Colonic mucosa (tissue), 4 donors: ENCODE measurements around the gene NT5C2. TPM values are rescaled to one million over a fixed set of nuclear protein-coding genes. Genes with fewer than 3 reads are reported as not detected.
"Not testable (repeated sequence)": the region's sequence is repeated elsewhere in the genome, so short reads cannot be mapped to it uniquely, and the experiment has no call there.

Experiments used
- DNase-seq: peaks from one replicate; pipeline ENCODE4 v3.0.0-alpha.2; 2020
- H3K27ac ChIP-seq: fragments of 200-600 bp; one replicate; pipeline ENCODE4 v1.8.0; 2021
- H3K27me3 ChIP-seq: fragments of 200-600 bp; one replicate; pipeline ENCODE4 v1.8.0; 2021
- H3K36me3 ChIP-seq: fragments of 200-600 bp; one replicate; pipeline ENCODE4 v1.8.0; 2021
- H3K4me1 ChIP-seq: fragments of 200-600 bp; one replicate; pipeline ENCODE4 v1.8.0; 2021; ENCODE audit warnings: mild to moderate bottlenecking
- H3K4me3 ChIP-seq: fragments of 200-600 bp; one replicate; pipeline ENCODE4 v1.8.0; 2021
- H3K9ac ChIP-seq, 2 donors: one replicate each; pipeline ENCODE4 v1.7.0; 2013; ENCODE audit warnings: control low read depth in 2 of 2, low read depth in 2 of 2, low read length in 2 of 2
- H3K9me3 ChIP-seq: fragments of 200-600 bp; one replicate; pipeline ENCODE4 v1.8.0; 2021
- intact Hi-C: fragments of 100-400 bp; cut with DNase I; formaldehyde crosslinking; loops from one replicate; pipeline ENCODE4 v1.14.1; 2022
- total RNA-seq, 2 donors: library from RNA; stranded (reverse); fragmentation: NEBNext Ultra II Directional in 1 of 2; extraction: Animal tissue kit (Norgen Biotek cat#: 25700) in 1 of 2; gene quantifications; one replicate each; pipeline ENCODE4 v1.2.1, GENCODE V29; 2021
- TF ChIP-seq, protein P1 (sequence below): fragments of 200-600 bp; IDR thresholded peaks from one replicate; pipeline ENCODE4 v1.8.0; 2022; ENCODE audit warnings: antibody characterized with exemption, mild to moderate bottlenecking
- donor health status: healthy.
- donor health status: DM: no; HTN: no; CAD: no.
- donor health status: DM: no; HTN: no; CAD: no.

Gene NT5C2
- total RNA-seq, 2 donors from 2014 or later: 59.6 to 89.5 TPM

DNA sequence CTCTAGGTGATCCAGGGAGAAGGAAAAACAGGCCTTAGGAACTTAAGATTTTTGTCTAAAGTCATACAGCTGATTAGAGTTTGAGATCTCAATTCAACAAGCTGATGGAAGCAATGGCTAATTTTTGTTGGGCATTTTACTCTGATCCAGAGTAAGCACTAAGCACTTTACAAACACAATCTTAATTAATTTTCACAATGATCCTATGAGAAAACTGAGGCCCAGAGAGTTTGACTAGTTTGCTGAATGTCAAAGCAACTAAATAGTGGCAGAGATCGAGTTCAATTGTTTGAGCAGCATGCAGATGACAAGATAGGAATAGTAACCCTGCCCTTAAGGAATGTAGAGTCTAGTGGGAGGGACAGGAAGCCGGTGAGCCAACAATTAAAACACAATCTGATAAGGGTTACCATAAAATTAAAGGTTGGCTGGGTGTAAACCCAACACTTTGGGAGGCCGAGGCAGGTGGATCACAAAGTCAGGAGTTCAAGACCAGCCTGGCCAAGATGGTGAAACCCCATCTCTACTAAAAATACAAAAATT is 39.1 kb upstream of the NT5C2 start:
- no peak for DNase-seq
- H3K27ac ChIP-seq: peak overlapping the region; percentile 29
- no peak overlapping the region for H3K4me3 ChIP-seq
- H3K9me3 ChIP-seq: no peaks in the 10 kb centered on the region
- H3K36me3 ChIP-seq: no peaks in the 10 kb centered on the region
- H3K27me3 ChIP-seq: no peaks in the 10 kb centered on the region
- H3K4me1 ChIP-seq: no peaks in the 10 kb centered on the region
- TF ChIP-seq, protein P1, sequence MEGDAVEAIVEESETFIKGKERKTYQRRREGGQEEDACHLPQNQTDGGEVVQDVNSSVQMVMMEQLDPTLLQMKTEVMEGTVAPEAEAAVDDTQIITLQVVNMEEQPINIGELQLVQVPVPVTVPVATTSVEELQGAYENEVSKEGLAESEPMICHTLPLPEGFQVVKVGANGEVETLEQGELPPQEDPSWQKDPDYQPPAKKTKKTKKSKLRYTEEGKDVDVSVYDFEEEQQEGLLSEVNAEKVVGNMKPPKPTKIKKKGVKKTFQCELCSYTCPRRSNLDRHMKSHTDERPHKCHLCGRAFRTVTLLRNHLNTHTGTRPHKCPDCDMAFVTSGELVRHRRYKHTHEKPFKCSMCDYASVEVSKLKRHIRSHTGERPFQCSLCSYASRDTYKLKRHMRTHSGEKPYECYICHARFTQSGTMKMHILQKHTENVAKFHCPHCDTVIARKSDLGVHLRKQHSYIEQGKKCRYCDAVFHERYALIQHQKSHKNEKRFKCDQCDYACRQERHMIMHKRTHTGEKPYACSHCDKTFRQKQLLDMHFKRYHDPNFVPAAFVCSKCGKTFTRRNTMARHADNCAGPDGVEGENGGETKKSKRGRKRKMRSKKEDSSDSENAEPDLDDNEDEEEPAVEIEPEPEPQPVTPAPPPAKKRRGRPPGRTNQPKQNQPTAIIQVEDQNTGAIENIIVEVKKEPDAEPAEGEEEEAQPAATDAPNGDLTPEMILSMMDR: no peak
- no peak overlapping the region for H3K9ac ChIP-seq
- intact Hi-C loops: no loop called here

DNA sequence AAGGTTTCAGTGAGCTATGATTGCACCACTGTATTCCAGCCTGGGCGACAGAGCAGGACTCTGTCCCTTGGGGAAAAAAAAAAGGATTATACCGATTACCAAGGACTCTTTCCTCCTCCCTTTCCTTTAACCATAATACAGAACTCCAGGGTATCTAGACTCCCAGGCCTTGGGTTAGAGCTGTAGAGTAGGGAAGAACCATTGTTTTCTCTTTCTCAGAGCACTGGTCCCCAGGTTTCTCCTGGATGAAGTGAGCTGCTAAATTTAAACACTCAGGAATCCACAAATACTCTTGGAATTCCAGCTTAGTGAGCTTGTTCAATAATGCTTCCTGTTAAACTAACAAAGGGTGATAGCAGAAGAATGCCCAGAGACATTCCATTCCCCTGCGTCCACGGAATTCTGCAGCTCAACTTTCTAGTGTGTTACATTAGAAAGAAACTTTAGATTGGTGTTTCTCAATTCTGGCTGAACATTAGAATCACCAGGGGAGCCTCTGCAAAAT is 38.0 kb upstream of the NT5C2 start:
- H3K9ac ChIP-seq: no peak overlapping the region
- H3K27me3 ChIP-seq: no peaks in the 10 kb centered on the region
- TF ChIP-seq, protein P1: no peak
- peak overlapping the region; percentile 34 for H3K27ac ChIP-seq
- no peaks in the 10 kb centered on the region for H3K36me3 ChIP-seq
- H3K4me1 ChIP-seq: no peaks in the 10 kb centered on the region
- intact Hi-C loops: no loop called here
- H3K4me3 ChIP-seq: no peak overlapping the region
- no peak for DNase-seq
- H3K9me3 ChIP-seq: no peaks in the 10 kb centered on the region

DNA sequence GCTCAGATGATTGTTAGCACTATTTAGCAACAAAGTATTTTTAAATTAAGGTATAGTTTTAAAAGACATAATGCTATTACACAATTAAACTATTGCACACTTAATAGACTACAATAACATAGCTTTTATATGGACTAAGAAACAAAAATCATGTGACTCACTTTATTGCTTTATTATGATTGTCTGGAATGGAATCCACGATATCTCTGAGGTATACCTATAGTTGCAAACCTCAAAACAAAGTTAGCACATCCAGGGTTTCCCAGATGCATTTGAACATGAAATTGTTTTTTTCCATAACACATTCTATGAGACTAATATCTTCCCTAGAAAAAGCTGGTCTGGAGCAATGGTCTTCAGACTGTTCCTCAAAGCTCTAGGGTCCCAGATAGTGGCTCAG is 34.3 kb upstream of the NT5C2 start:
- DNase-seq: no peak
- Histone ChIP-seq H3K4me3 (no peak overlapping the region), H3K9ac (no peak overlapping the region), H3K9me3 (no peaks in the 10 kb centered on the region), H3K27me3 (no peaks in the 10 kb centered on the region), H3K4me1 (no peaks in the 10 kb centered on the region), H3K27ac (peak overlapping the region; percentile 20), H3K36me3 (no peaks in the 10 kb centered on the region)
- intact Hi-C loops: no loop called here
- TF ChIP-seq, protein P1: no peak

DNA sequence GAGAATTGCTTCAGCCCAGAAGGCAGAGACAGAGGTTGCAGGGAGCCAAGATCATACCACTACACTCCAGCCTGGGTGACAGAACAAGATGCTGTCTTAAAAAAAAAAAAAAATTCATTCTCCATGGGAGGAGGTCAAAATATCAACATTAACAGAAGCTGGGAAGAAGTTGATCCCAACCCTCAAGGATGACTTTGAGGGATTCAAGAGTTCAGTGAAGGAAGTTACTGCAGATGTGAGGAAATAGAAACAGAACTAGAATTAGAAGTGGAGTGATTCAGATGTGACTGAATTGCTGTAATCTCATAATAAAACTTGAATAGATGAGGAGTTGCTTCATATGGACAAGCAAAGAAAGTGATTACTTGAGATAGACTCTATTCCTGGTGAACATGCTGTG is 32.9 kb upstream of the NT5C2 start:
- no peak for DNase-seq
- Histone ChIP-seq H3K27me3 (no peaks in the 10 kb centered on the region), H3K4me1 (no peaks in the 10 kb centered on the region), H3K36me3 (no peaks in the 10 kb centered on the region), H3K27ac (peak overlapping the region; percentile 66), H3K9me3 (no peaks in the 10 kb centered on the region), H3K9ac (no peak overlapping the region), H3K4me3 (no peak overlapping the region)
- TF ChIP-seq, protein P1: no peak
- intact Hi-C loops: no loop called here

DNA sequence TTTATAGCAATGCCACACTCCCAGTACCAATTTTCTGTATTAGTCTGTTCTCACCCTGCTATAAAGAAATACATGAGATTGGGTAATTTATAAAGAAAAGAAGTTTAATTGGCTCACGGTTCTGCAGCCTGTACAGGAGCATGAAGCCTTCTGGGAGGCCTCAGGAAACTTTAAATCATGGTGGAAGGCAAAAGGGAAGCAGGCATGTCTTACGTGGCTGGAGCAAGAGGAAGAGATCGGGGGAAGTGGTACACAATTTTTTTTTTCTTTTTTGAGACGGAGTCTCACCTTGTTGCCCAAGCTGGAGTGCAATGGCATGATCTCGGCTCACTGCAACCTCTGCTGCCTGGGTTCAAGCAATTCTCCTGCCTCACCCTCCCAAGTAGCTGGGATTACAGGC is 31.6 kb upstream of the NT5C2 start:
- H3K4me3 ChIP-seq, H3K9me3 ChIP-seq, H3K4me1 ChIP-seq, DNase-seq, H3K9ac ChIP-seq, H3K36me3 ChIP-seq, intact Hi-C loops, H3K27ac ChIP-seq, H3K27me3 ChIP-seq: not testable (repeated sequence)

DNA sequence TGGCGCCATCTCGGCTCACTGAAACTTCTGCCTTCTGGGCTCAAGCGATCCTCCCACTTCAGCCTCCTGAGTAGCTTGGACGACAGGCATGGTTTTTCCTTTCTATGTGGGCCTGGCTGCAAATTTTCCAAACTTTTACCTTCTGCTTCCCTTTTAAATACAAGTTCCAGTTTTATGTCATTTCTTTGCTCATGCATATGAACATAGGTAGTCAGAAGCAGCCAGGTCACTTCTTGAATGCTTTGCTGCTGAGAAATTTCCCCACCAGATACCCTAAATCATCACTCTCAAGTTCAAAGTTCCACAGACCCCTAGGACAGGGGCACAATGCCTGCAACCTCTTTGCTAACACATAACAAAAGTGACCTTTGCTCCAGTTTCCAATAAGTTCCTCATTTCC is 31.1 kb upstream of the NT5C2 start:
- Histone ChIP-seq H3K4me1 (no peaks in the 10 kb centered on the region), H3K9ac (no peak overlapping the region), H3K36me3 (no peaks in the 10 kb centered on the region), H3K9me3 (no peaks in the 10 kb centered on the region), H3K27ac (no peak overlapping the region), H3K27me3 (no peaks in the 10 kb centered on the region), H3K4me3 (no peak overlapping the region)
- intact Hi-C loops: no loop called here
- DNase-seq: no peak
- TF ChIP-seq, protein P1: no peak

DNA sequence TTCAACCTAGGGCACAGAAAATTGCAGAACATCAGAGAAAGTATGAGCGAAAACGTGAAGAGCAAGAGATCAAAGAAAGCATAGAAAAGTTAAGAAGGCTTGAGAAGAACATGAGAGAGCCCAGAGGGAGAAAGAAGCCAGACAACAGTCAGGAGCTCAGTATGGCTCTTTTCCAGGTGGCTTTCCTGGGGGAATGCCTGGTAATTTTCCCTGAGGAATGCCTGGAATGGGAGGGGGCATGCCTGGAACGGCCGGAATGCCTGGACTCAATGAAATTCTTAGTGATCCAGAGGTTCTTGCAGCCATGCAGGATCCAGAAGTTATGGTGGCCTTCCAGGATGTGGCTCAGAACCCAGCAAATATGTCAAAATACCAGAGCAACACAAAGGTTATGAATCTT is 23.3 kb upstream of the NT5C2 start:
- H3K4me3 ChIP-seq, H3K27ac ChIP-seq, H3K9me3 ChIP-seq, H3K4me1 ChIP-seq, H3K9ac ChIP-seq, H3K36me3 ChIP-seq, DNase-seq, intact Hi-C loops, H3K27me3 ChIP-seq: not testable (repeated sequence)
